C4-2B (cell line): ENCODE measurements around the gene STK11IP.

ENCODE experiments used
- H3K27ac ChIP-seq: fragments of 450-650 bp; 2 replicates; pipeline ENCODE4 v1.5.1; 2017
- ZFX ChIP-seq: fragments of 450-650 bp; IDR thresholded peaks from 2 replicates; pipeline ENCODE4 v1.6.1; 2017
- TF ChIP-seq, protein P1 (sequence below): fragments of 450-650 bp; conservative IDR thresholded peaks from 2 replicates; pipeline ENCODE4 v1.5.1; 2017; ENCODE audit warnings: mild to moderate bottlenecking

The STK11IP gene

DNA sequence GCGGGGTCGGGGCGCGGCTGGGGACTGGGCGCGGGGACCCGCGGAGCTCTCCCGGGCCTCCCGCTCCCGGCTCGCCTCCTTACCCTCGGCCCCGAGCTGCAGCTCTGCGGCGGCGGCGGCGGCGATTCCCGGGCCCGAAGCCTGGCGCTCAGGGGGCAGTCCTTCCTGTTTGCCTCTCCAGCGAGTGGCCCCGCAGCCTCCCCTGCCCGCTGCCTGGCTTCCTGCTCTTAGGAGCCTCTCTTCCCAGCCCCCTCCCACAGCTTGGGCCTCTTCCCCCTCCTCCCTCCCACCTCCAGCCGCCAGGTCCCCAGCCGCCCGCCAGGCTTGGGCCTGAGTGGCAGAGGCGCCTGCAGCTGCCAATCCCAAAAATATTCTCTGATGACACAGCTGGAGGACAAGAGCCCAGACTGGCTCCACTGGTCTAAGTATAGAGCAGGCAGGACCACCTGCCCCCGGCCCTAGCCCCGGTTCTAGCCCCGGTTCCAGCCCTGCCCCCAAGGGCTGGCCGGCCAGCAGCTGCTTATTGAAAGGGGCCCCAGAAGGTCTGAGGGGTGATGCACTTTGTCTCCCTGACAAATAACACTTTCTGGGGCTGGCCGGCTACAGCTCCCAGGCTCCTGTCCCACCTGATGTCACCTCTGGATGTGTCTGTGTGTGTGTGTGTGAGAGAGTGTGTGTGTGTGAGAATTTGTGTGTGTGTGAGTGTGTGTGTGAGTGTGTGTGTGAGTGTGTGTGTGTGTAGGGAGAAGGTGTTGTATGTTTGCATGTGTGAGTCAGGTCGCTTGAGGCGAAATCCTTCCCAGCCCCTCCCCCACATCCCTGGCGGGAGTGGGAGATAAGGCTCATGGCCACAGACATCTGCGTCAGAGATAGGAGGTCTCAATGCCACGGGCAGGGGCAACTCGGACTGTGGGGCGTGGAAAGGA is 26.1 kb upstream of the STK11IP start, which contains the start of gene OBSL1:
Gene OBSL1, minus strand, starts transcription at position 229 of the 926 bp plus-strand sequence. CDS start 307 bp downstream, outside the sequence.
- TF ChIP-seq, protein P1, sequence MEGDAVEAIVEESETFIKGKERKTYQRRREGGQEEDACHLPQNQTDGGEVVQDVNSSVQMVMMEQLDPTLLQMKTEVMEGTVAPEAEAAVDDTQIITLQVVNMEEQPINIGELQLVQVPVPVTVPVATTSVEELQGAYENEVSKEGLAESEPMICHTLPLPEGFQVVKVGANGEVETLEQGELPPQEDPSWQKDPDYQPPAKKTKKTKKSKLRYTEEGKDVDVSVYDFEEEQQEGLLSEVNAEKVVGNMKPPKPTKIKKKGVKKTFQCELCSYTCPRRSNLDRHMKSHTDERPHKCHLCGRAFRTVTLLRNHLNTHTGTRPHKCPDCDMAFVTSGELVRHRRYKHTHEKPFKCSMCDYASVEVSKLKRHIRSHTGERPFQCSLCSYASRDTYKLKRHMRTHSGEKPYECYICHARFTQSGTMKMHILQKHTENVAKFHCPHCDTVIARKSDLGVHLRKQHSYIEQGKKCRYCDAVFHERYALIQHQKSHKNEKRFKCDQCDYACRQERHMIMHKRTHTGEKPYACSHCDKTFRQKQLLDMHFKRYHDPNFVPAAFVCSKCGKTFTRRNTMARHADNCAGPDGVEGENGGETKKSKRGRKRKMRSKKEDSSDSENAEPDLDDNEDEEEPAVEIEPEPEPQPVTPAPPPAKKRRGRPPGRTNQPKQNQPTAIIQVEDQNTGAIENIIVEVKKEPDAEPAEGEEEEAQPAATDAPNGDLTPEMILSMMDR: no peak
- no peak for TF ChIP-seq ZFX
- H3K27ac ChIP-seq: no peak within 1 kb of the TSS

DNA sequence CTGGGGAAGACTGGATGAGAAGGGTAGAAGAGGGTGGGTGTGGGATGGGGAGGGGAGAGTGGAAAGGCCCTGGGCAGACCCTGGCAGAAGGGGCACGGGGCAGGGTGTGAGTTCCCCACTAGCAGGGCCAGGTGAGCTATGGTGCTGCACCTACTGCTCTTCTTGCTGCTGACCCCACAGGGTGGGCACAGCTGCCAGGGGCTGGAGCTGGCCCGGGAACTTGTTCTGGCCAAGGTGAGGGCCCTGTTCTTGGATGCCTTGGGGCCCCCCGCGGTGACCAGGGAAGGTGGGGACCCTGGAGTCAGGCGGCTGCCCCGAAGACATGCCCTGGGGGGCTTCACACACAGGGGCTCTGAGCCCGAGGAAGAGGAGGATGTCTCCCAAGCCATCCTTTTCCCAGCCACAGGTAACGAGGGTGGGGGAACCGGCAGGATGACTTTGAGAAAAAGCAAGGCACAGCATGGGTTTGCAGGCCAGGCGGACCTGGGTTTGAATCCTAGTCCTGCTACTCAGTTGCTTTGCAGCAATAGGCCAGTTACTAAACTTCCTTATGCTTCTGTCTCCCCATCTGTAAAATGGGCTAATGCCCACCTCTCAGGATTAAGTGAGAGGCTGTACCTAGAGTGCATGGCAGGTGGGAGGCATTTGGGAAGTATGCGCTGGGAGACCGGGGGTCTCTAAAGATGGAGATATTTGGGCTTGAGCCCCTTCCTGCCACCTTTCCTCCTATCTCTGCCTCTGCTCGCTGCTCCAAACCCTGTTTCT is 25.2 kb upstream of the STK11IP start, which contains the start of gene INHA:
Gene INHA, plus strand, starts transcription at position 74 of the 765 bp plus-strand sequence. Its CDS starts 65 bp downstream, at position 139.
- no peak within 1 kb of the TSS for H3K27ac ChIP-seq
- TF ChIP-seq, protein P1: no peak
- TF ChIP-seq ZFX: no peak

DNA sequence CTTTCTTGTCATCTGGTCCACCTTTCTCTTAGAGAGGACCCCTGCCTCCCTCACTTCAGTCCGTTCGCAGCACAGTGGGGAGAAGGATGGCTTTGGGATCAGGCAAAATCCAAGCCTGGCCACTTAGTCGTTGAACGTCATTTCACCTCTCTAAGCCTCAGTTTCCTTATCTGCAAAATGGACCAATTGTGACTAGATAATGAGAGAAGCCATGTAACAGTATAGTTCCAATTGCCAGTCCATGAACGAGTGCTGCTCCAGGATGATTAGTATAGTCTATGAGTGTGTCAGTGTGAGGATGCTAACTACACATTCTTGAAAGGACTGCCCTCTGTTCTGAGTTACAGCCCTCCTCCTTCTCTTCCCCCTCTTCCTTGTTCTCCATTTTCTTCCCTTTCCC is 24.5 kb upstream of the STK11IP start:
- TF ChIP-seq, protein P1: no peak
- TF ChIP-seq ZFX: no peak
- no peak overlapping the region for H3K27ac ChIP-seq

DNA sequence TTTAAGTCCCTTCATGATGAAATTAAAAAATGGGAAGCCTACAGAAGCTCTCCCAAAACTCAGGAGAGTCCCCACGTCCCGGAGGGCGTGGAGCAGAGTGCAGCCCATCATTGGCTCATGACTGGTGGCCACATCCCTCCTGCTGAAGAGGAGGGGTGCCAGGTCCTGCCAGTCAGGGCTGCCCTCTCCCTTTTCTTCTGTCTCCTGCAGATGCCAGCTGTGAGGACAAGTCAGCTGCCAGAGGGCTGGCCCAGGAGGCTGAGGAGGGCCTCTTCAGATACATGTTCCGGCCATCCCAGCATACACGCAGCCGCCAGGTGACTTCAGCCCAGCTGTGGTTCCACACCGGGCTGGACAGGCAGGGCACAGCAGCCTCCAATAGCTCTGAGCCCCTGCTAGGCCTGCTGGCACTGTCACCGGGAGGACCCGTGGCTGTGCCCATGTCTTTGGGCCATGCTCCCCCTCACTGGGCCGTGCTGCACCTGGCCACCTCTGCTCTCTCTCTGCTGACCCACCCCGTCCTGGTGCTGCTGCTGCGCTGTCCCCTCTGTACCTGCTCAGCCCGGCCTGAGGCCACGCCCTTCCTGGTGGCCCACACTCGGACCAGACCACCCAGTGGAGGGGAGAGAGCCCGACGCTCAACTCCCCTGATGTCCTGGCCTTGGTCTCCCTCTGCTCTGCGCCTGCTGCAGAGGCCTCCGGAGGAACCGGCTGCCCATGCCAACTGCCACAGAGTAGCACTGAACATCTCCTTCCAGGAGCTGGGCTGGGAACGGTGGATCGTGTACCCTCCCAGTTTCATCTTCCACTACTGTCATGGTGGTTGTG is 23.0 kb upstream of the STK11IP start:
- no peak for TF ChIP-seq ZFX
- TF ChIP-seq, protein P1: no peak
- no peak overlapping the region for H3K27ac ChIP-seq

DNA sequence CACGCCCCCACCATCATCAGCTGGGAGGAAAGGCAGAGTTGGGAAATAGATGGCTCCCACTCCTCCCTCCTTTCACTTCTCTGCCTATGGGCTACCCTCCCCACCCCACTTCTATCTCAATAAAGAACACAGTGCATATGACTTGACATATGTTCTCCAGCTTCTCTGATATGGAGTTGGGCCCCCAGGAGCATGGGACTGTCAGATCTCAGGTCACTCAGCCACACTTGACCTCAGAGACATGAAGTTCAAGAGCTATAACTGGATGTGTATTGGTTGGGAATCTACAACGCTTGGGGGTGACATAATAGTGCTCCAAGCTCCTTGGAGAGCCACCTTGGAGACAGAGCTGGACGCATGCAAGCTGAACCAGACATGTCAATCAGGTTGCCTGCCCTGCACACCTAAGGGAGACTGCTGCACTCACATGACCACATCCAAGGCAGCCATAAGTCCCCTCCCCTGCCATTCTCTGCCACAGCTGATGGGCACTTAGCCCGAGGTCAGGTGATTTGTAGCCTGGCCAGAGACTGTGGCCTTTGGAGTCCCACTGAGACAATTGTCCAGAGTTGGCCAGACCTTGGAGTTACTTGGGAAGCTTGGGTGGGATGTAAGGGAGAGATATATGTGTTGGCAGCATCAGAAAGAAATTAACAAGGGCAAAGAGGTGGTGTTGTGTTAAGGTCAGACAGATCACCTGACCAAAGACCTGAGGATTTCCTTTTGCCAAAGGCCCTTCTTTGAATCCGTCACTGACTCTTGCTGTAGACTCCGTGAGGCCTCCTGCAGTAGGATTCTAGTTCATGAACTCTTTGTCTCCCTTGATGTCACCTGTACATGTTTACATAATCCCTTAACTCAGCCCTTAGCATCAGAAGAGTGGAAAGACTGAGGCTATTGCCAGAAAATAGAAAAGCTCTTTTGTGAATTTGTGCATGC is 21.8 kb upstream of the STK11IP start:
- no peak overlapping the region for H3K27ac ChIP-seq
- no peak for TF ChIP-seq ZFX
- TF ChIP-seq, protein P1: no peak
